H4 (cell line): ENCODE measurements around the gene FBLN5. TPM values are rescaled to one million over a fixed set of nuclear protein-coding genes. Genes with fewer than 3 reads are reported as not detected.

Experiments used
- DNase-seq: peaks from one replicate; pipeline ENCODE4 v3.0.0-alpha.2; 2015; ENCODE audit warnings: low spot score
- total RNA-seq: library from RNA; depleted of rRNA; stranded (reverse); fragments of >200 nt; shearing (Covaris generic); gene quantifications from 2 replicates; pipeline ENCODE4 v1.2.3, GENCODE V29; 2014

Gene FBLN5
- total RNA-seq, 1 experiment from 2014 or later: 14.2 TPM

- no peak for DNase-seq
Measured at GRCh38 chr14:91945751-91946621, 1.5 kb downstream of the FBLN5 start.

- no peak for DNase-seq
Measured at GRCh38 chr14:91942946-91943345, 4.5 kb downstream of the FBLN5 start.

- DNase-seq: no peak
Measured at GRCh38 chr14:91942128-91942527, 5.4 kb downstream of the FBLN5 start.

GRCh38 chr14:91940209-91940608 is 7.3 kb downstream of the FBLN5 start:
- no peak for DNase-seq

GRCh38 chr14:91935586-91935985 is 11.9 kb downstream of the FBLN5 start:
- DNase-seq: no peak

- DNase-seq: no peak
Measured at GRCh38 chr14:91934554-91935285, 12.8 kb downstream of the FBLN5 start.

GRCh38 chr14:91931478-91932088 is 15.9 kb downstream of the FBLN5 start:
- no peak for DNase-seq

- DNase-seq: no peak
Measured at GRCh38 chr14:91929700-91930099, 17.8 kb downstream of the FBLN5 start.

GRCh38 chr14:91927800-91928199 is 19.7 kb downstream of the FBLN5 start:
- DNase-seq: no peak

- no peak for DNase-seq
Measured at GRCh38 chr14:91927191-91927590, 20.3 kb downstream of the FBLN5 start.

- DNase-seq: no peak
Measured at GRCh38 chr14:91926131-91926890, 21.2 kb downstream of the FBLN5 start.

GRCh38 chr14:91925727-91926121 is 21.8 kb downstream of the FBLN5 start:
- DNase-seq: no peak

- DNase-seq: no peak
Measured at GRCh38 chr14:91925001-91925726, 22.3 kb downstream of the FBLN5 start.

- no peak for DNase-seq
Measured at GRCh38 chr14:91920526-91920925, 27.0 kb downstream of the FBLN5 start.

- DNase-seq: no peak
Measured at GRCh38 chr14:91919814-91920213, 27.7 kb downstream of the FBLN5 start.

- no peak for DNase-seq
Measured at GRCh38 chr14:91918186-91918883, 29.2 kb downstream of the FBLN5 start.

- DNase-seq: no peak
Measured at GRCh38 chr14:91912035-91912434, 35.5 kb downstream of the FBLN5 start.

- peak; percentile 63 for DNase-seq
Measured at GRCh38 chr14:91911474-91912032, 35.9 kb downstream of the FBLN5 start.

GRCh38 chr14:91910196-91910595 is 37.3 kb downstream of the FBLN5 start:
- DNase-seq: no peak

GRCh38 chr14:91906374-91906773 is 41.1 kb downstream of the FBLN5 start:
- no peak for DNase-seq
